Spinal cord (tissue), 10 donors: ENCODE measurements around the gene ZNF354C. TPM values are rescaled to one million over a fixed set of nuclear protein-coding genes. Genes with fewer than 3 reads are reported as not detected.

Source experiments
- DNase-seq, 6 donors: peaks; one replicate each; pipeline versions ENCODE4 v3.0.0 to v3.0.0-alpha.2; 2013 to 2015; ENCODE audit warnings: low spot score in 6 of 6, low read depth in 4 of 6
- H3K27ac ChIP-seq: one replicate; pipeline ENCODE4 v1.5.1; 2013; ENCODE audit warnings: low read depth, low read length, control low read depth
- H3K27me3 ChIP-seq: one replicate; pipeline ENCODE4 v1.6.1; 2013; ENCODE audit warnings: low read length; ENCODE audit not compliant: control insufficient read depth, insufficient read depth
- H3K36me3 ChIP-seq: one replicate; pipeline ENCODE4 v1.6.1; 2013; ENCODE audit warnings: low read length; ENCODE audit not compliant: control insufficient read depth, insufficient read depth
- H3K4me1 ChIP-seq: one replicate; pipeline ENCODE4 v1.6.1; 2013; ENCODE audit warnings: low read length; ENCODE audit not compliant: control insufficient read depth, insufficient read depth
- H3K4me3 ChIP-seq: one replicate; pipeline ENCODE4 v1.5.1; 2013; ENCODE audit warnings: low read depth, low read length, control low read depth
- H3K9me3 ChIP-seq: one replicate; pipeline ENCODE4 v1.6.1; 2013; ENCODE audit warnings: low read length; ENCODE audit not compliant: control insufficient read depth, insufficient read depth
- WGBS: methylation state at CpG from one replicate; pipeline ENCODE4 v1.1.5; 2013; ENCODE audit warnings: missing lambda C conversion rate; ENCODE audit not compliant: insufficient coverage; 5-methylcytosine and 5-hydroxymethylcytosine counted together
- polyA plus RNA-seq, 2 donors: library from polyadenylated mRNA; unstranded; fragments of 120-200 nt; gene quantifications; one replicate each; pipeline ENCODE4 v1.2.1, GENCODE V29; 2013; ENCODE audit not compliant: insufficient read length in 2 of 2
- total RNA-seq, 2 donors: library from RNA; depleted of rRNA in 1 of 2; stranded (reverse); fragments of 120-200 nt in 1 of 2; fragments of >200 nt in 1 of 2; gene quantifications; one replicate each; pipeline versions ENCODE4 v1.2.3 to v1.2.4, GENCODE V29; 2013 to 2014
- donor health status: healthy.

Gene ZNF354C
- total and polyA plus RNA-seq, 4 donors = 11.3 to 27.2 (median 18.0) TPM

DNA sequence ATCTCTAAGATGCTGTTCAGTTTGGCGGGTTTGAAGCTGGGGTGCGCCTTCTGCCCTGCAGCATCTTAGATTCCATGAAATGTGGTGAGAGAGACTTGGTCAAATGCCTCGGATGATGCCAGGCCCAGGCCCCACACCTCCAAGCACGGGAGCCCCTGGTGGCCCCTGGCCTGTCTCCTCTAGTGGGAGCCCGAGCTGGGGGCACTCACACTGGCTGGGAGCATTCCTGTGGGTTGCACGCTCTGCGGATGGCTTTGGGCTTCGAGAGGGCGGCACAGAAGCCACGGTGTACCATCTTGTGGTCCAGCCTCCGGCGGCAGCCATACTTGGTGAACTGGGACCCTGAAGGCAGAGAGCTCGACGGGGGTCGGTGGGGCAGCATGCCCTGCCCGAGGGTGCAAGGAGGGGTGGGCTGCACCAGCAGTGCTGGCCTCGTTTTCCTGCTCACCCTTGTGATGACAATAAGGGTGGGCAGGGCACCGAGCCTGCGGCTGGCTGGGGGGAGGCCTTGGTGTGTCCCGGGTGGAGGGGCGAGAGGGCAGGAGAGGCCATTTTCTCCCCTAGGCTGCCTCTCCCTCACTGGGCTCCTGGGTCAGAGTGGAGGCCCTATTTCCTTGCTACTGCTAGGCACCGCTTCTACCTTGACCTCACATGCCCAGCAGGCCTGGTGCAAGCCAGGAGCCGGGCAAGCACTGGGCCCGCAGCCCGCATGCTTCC lies 65.8 kb downstream of the ZNF354C start:
- Histone ChIP-seq H3K4me1 (no peaks in the 10 kb centered on the region), H3K36me3 (peaks cover 63% of the 10 kb centered on the region), H3K9me3 (peaks cover 1% of the 10 kb centered on the region), H3K27me3 (no peaks in the 10 kb centered on the region), H3K27ac (no peak overlapping the region), H3K4me3 (no peak overlapping the region)
- 93% methylated on average over 24 of the region's 25 CpGs for WGBS
- no peak for DNase-seq

DNA sequence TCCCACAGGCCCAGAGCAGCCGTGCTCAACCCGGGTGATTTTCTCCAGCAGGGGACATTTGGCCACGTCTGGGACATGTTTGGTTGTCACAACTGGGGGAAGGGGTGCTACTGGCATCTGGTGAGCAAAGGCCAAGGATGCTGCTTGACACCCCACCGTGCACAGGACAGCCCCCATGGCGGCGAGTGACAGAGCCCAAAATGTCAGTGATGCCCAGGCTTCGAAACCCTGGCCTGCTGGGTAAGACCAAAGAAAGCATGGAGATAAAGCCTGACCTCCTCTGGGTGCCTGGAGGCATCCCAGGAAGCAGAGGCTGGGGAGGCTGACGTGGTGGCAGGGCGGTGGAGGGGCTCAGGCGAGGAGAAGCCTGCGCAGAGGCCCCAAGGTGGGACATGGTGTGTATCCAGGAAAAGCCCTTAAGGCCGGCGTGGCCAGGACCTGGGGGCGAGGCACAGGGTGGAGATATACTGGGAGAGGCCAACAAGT lies 66.4 kb downstream of the ZNF354C start:
- H3K36me3 ChIP-seq = peaks cover 62% of the 10 kb centered on the region
- H3K4me1 ChIP-seq = no peaks in the 10 kb centered on the region
- no peak for DNase-seq
- no peak overlapping the region for H3K4me3 ChIP-seq
- 92% methylated on average over 14 of the region's 14 CpGs for WGBS
- peaks cover 1% of the 10 kb centered on the region for H3K9me3 ChIP-seq
- no peaks in the 10 kb centered on the region for H3K27me3 ChIP-seq
- no peak overlapping the region for H3K27ac ChIP-seq

DNA sequence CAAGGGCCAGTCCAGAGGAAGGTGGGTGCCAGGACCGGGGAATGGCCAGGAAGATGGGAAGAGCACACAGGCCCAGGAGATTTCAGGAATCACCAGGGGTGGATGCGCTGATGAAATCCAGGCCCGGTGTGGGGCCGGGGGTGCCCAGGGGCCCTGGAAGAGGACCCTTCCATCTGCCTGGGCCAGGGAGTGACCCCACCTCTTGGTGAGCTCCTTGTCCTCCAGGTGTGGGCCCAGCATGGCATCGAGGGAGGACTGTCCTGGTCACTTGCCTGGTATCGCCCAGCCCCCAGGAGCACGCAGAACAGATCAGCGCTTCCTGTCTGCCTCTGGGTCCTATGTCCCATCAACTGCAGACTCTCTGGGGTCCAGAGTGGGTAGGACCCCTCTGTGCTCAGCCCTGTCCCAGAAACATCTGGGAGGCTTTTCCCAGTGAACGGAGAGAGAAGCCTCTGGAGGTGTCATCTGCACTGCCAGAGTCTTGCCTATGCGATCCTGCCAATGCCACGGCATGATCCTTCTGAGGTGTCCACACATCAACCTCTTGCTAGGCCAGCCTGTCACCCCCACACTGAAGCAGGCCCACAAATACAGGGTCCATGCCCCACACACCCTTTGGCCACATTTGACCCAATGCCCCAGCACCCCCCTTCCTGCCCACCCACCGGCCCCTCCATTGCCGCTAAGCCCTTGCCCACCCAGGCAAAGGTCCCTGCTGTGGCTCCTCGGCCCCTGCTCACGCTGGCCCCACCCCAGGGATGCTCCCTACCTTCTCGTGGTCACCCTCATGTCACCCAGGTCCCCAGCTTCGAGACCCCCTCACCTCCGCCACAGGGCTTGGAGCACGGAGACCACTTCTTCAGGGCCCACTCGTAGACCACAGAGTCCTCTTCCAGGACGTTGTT lies 67.2 kb downstream of the ZNF354C start:
- 93% methylated on average over 21 of the region's 21 CpGs for WGBS
- no peak for DNase-seq

DNA sequence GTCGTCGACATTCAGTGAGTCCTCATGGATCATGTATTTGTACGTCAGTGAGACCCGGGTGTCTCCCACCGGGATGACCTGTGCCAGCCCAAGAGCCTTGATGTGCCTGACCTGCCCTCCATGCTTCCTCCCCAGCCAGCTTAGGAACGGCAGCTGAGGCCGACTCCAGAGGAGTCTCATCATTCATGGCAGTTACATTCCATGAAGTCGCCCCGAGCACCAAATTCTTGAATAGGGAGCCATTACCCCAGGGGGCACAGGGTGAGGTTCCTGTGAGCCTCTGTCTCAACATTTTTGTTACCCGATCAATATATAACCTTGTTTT lies 67.8 kb downstream of the ZNF354C start:
- no peaks in the 10 kb centered on the region for H3K9me3 ChIP-seq
- no peaks in the 10 kb centered on the region for H3K27me3 ChIP-seq
- H3K4me3 ChIP-seq = no peak overlapping the region
- 74% methylated on average over 7 of the region's 10 CpGs for WGBS
- no peak overlapping the region for H3K27ac ChIP-seq
- DNase-seq = no peak
- no peaks in the 10 kb centered on the region for H3K4me1 ChIP-seq
- H3K36me3 ChIP-seq = peaks cover 63% of the 10 kb centered on the region

More for the DNA sequence above, 67.2 kb downstream of the ZNF354C start:
- H3K4me3 ChIP-seq = no peak overlapping the region
- peaks cover 62% of the 10 kb centered on the region for H3K36me3 ChIP-seq
- no peaks in the 10 kb centered on the region for H3K4me1 ChIP-seq
- H3K27me3 ChIP-seq = no peaks in the 10 kb centered on the region
- no peak overlapping the region for H3K27ac ChIP-seq
- H3K9me3 ChIP-seq = no peaks in the 10 kb centered on the region

DNA sequence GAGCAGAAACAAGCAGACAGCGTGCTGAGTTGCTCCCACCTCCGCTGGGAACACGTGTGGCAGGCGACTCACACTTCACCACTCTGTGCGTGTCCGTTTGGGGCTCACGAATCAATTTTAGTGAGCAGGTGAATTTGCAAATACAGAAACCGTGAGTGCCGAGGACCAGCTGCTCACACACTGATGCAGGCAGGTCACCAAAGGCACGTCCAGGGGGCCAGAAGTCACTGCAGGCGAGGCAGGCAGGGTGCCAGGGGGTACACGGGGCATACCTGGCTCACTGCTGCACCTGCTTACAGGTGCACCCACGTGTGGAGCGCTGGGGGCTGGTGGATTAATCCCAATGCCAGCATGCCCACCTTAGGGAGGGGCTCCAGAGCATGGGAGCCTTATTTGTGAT lies 68.8 kb downstream of the ZNF354C start:
- no peak overlapping the region for H3K27ac ChIP-seq
- no peaks in the 10 kb centered on the region for H3K9me3 ChIP-seq
- no peak overlapping the region for H3K4me3 ChIP-seq
- H3K27me3 ChIP-seq = no peaks in the 10 kb centered on the region
- 94% methylated on average over 14 of the region's 14 CpGs for WGBS
- peaks cover 63% of the 10 kb centered on the region for H3K36me3 ChIP-seq
- no peaks in the 10 kb centered on the region for H3K4me1 ChIP-seq
- no peak for DNase-seq

DNA sequence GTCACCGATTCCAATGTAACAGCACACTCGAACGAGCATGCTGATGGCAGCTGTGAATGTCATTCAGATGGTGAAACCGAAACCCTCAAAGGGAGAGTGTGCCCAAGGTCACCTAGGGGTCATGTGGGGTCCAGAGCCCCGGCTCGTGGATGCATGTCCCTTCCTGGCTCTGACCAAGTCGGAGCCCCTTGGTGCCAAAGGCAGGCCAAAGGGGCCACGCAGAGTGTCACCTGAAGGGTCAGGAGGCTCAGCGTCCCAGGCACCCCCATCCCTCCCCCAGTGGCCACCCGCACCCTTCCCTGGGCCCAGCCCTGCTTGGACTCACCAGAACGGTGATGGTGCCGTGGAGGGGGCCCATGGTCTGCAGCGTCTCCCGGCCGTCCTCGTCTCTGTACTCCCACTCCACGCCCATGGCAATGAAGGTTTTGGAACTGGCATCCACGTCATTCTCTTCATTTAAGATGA lies 69.5 kb downstream of the ZNF354C start:
- Histone ChIP-seq H3K4me1 (no peaks in the 10 kb centered on the region), H3K27me3 (no peaks in the 10 kb centered on the region), H3K27ac (no peak overlapping the region), H3K4me3 (no peak overlapping the region), H3K36me3 (peaks cover 57% of the 10 kb centered on the region), H3K9me3 (no peaks in the 10 kb centered on the region)
- DNase-seq = no peak
- WGBS = 84% methylated on average over 18 of the region's 18 CpGs

DNA sequence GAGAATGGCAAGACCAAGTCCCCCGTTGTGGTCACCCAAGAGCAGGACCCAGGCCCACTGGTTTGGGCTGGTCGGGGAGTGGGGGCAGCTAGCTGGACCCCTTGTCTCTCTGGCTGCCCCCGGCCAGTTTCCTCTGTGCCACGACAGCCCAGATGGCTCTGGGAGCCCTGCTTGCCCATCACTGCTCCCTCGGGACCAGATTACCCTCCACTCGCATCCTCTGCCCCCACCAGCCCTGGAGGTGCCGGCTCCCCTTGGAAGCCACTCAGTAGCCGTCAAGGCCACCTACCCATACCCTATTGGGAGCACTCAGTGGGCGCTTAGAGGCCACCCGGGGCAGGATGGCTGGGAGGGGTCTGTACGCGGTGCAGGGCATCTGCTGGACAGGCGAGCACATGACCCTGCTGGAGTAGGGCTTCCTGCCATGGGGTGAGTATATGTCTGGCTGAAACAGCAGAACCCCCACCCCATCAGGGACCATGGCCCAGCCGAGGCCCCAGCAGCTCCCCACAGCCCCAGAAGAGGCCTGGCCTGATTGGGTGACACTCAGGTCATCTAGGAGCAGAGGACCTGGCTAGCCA lies 70.0 kb downstream of the ZNF354C start:
- Histone ChIP-seq H3K36me3 (peaks cover 51% of the 10 kb centered on the region), H3K4me3 (no peak overlapping the region), H3K27me3 (no peaks in the 10 kb centered on the region), H3K27ac (no peak overlapping the region), H3K9me3 (no peaks in the 10 kb centered on the region), H3K4me1 (no peaks in the 10 kb centered on the region)
- WGBS = 90% methylated on average over 9 of the region's 14 CpGs
- DNase-seq = no peak

DNA sequence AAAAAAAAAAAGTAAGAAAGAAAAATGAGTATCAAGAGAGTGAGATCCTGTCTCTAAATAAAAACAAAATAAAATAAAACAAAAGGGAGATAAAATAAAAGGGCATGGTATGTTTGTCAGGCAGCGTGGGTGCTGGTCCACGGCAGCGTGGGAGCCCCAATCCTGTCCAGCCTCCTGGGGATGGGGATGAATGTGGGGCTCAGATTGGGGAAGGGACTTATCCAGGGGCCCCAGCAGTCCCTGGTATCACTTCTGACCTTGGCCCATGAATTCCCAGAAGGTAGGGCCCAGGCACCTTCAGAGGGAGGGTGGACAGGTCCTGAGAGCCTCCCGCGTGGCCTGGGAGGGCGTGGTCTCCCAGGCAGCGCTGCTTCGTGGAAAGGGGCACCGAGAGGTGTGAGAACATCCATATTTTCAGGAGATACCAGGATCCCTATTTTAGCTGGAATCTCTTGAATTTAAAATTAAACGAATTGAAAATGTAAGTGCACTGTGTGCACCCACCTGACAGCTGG lies 71.2 kb downstream of the ZNF354C start:
- no peaks in the 10 kb centered on the region for H3K9me3 ChIP-seq
- H3K27me3 ChIP-seq = no peaks in the 10 kb centered on the region
- H3K36me3 ChIP-seq = peaks cover 50% of the 10 kb centered on the region
- WGBS = 95% methylated on average over 9 of the region's 10 CpGs
- no peak overlapping the region for H3K27ac ChIP-seq
- H3K4me1 ChIP-seq = no peaks in the 10 kb centered on the region
- no peak for DNase-seq
- no peak overlapping the region for H3K4me3 ChIP-seq

DNA sequence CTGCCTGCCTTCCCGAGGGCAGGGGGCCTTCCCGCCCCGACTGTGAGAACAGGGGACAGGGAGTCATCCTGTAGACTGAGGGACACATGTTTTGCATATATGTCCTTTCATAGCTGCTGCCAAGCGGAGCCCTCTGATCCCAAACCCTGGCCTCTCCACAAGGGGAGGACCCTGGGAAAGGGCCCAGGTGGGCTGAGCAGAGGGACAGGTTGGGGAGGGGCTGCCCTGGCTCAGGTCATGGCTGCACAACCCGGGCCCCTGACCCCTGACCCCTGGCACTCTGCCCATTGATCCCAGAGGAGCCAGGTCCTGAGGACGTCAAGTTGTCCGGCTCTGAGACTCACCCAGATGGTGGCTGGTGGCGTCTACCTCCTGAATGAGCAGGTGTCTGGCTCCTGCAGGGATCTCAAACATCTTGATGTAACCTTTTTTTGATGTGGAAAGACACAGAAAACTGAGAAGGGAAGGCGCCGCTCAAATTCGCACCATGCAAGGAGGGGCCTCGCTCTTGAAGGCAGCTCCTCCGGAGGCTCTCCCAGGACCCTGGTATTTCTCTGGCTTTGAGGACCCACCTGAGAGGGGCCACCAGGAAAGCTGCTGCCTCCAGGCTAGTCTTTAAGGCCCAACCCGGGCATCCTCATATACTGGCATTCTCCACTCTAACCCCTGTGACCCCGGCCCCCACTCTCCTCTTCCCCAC lies 71.9 kb downstream of the ZNF354C start:
- Histone ChIP-seq H3K9me3 (no peaks in the 10 kb centered on the region), H3K4me1 (peaks cover 1% of the 10 kb centered on the region), H3K27me3 (no peaks in the 10 kb centered on the region), H3K4me3 (no peak overlapping the region), H3K27ac (no peak overlapping the region), H3K36me3 (peaks cover 43% of the 10 kb centered on the region)
- no peak for DNase-seq
- 81% methylated on average over 11 of the region's 15 CpGs for WGBS
